Activated naive CD4-positive, alpha-beta T cell treated with anti-CD3 and anti-CD28 coated beads, Interleukin-2, amount 10 ng/mL, durations not matched to agents 7 days and 5 days (primary cell): ENCODE data around the gene CFAP100.

ENCODE experiments used
- CTCF ChIA-PET: fragments of 350-600 bp; sonication (Branson Sonifier 250); formaldehyde crosslinking; loops from one replicate; lab custom pipeline; 2021; ENCODE audit warnings: antibody characterized with exemption; lab: Charles Lee
- DNase-seq: peaks from one replicate; pipeline ENCODE4 v3.0.0-alpha.2; 2020
- H3K27ac Mint-ChIP-seq: one replicate; pipeline ENCODE4 v1.8.0; 2021; ENCODE audit warnings: mild to moderate bottlenecking, moderate library complexity, mixed read lengths
- H3K27me3 Mint-ChIP-seq: one replicate; pipeline ENCODE4 v1.8.0; 2021; ENCODE audit warnings: mild to moderate bottlenecking, mixed read lengths
- H3K36me3 Mint-ChIP-seq: one replicate; pipeline ENCODE4 v1.8.0; 2021; ENCODE audit warnings: mixed read lengths
- H3K4me1 Mint-ChIP-seq: one replicate; pipeline ENCODE4 v1.8.0; 2021; ENCODE audit warnings: mixed read lengths
- H3K4me3 Mint-ChIP-seq: one replicate; pipeline ENCODE4 v1.8.0; 2021; ENCODE audit warnings: mild to moderate bottlenecking, moderate library complexity, mixed read lengths
- H3K9me3 Mint-ChIP-seq: one replicate; pipeline ENCODE4 v1.8.0; 2021; ENCODE audit warnings: mixed read lengths

CFAP100 gene

DNA sequence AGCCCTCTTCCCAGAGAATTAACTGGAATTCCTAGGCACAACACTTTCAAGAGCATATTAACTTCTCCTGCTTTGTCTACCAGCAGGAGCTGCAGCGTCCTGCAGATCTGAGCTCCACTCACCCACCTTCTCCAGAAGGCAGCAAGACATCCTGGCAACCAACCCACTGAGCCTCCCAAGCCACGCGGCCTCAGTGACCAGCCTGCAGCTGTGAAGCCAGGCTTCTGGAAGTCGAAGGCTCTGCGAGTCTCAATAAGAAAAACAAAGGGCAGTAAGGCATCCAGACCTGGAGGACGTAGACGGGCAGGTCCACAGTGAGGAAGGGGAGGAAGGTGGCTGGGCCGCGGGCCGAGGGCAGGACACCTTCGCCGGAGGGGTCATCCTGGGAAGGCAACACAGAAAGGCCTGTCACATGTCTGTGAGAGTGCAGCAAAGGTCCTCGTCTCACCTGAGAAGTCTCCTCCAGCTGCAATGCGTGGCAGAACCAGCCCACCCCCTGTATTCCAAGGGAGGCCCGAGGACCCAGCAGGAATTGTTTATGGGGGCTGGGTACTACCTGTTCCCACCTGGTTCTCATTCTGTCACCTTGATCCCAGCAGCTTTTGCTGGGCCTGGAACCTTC is 44.7 kb downstream of the CFAP100 start:
- CTCF ChIA-PET: no interaction called here
- Mint-ChIP-seq H3K27me3 (no peaks in the 10 kb centered on the region), H3K4me1 (no peaks in the 10 kb centered on the region), H3K27ac (no peak overlapping the region), H3K36me3 (peaks cover 5% of the 10 kb centered on the region), H3K4me3 (no peak overlapping the region), H3K9me3 (no peaks in the 10 kb centered on the region)
- no peak for DNase-seq

- Mint-ChIP-seq H3K27me3 (no peaks in the 10 kb centered on the region), H3K27ac (peak overlapping the region; percentile 62), H3K4me3 (no peak overlapping the region), H3K9me3 (no peaks in the 10 kb centered on the region), H3K36me3 (peaks cover 3% of the 10 kb centered on the region), H3K4me1 (no peaks in the 10 kb centered on the region)
- DNase-seq: no peak
- CTCF ChIA-PET: no interaction called here
These were observed 45.4 kb downstream of the CFAP100 start for GRCh38 chr3:126439968-126440708.

DNA sequence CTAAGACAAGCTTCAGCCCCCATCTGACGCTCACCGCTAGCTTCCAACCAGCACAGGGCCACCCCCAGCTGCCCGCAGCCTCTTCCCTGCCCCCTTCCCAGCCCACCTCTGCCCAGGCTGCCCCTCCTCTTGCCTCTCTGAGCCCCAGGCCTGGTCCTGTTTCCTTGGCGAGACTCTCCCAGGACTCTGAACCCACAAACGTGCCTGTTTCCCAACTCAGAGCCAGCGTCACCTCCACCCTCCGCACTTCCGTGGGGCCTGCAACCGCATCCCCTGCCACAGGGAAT is 45.9 kb downstream of the CFAP100 start:
- Mint-ChIP-seq H3K36me3 (peaks cover 3% of the 10 kb centered on the region), H3K27me3 (no peaks in the 10 kb centered on the region), H3K27ac (no peak overlapping the region), H3K4me3 (no peak overlapping the region), H3K9me3 (no peaks in the 10 kb centered on the region), H3K4me1 (no peaks in the 10 kb centered on the region)
- CTCF ChIA-PET: no interaction called here
- no peak for DNase-seq

DNA sequence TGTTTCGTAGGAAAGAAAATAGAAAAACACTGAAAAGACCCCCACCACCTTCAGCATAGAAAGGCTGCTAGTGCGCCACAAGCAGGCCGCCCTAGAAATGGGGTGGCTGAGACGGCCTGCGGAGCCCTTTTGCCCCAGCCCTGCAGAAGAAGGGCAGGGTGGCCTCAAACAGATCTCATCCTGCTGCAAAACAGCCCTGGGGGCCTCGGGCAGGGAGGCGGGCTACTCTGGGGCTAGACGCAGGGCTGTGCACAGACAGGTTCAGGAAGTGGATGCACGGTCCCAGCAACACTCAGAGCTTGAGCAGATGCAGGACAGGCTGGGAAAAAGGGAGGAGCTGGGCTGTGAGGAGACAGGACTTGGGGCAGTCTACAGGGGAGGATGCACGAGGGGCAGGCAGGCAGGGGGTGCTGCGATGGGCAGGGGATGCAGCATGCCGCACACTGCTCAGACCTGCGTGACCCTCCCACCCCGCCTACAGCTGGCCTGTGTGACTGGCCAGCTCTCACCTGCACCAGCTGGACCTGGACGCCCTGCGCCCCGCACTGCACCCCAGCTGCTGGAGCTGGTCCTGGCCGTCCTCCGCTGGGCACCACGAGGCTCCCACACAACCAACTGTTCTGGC is 46.7 kb downstream of the CFAP100 start:
- Mint-ChIP-seq H3K9me3 (no peaks in the 10 kb centered on the region), H3K4me3 (no peak overlapping the region), H3K36me3 (peaks cover 2% of the 10 kb centered on the region), H3K27me3 (no peaks in the 10 kb centered on the region), H3K4me1 (no peaks in the 10 kb centered on the region), H3K27ac (no peak overlapping the region)
- CTCF ChIA-PET: no interaction called here
- no peak for DNase-seq

DNA sequence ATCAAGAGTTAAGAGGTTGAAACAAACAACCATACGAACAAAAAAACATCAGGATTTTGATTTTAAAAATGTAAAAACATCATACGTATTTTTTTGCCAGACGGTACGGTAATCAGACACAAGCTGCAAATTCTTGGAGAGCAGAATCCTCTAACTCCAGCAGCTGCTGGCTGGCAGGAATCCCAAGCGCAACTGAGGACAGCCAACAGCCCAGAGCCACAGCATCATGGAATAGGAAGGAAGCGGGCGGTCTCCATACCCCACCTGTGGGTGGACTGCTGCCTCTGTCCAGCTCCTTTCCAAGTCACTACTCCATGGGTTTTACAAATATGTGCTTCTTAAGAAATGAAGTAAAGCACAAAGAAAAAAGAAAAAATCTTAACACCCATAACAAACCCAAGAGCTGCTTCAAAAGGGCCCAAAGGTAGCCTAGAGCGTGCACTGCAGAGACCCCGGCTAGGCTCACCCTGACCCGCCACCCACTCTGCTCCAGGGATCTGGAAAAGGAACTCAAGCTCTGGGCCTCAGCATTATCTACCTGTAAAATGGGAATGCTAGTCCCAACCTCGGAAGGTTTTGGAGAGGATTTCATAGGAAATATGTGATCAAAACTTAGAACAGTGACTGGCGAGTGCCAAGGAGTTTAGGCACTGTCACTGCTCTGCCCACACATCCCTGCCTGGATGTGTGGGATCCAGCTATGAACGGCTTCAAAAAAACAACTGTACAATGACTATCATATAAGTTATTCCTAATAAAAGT is 47.6 kb downstream of the CFAP100 start:
- no peaks in the 10 kb centered on the region for H3K4me1 Mint-ChIP-seq
- CTCF ChIA-PET: no interaction called here
- no peaks in the 10 kb centered on the region for H3K9me3 Mint-ChIP-seq
- H3K36me3 Mint-ChIP-seq: peaks cover 2% of the 10 kb centered on the region
- no peak overlapping the region for H3K27ac Mint-ChIP-seq
- H3K27me3 Mint-ChIP-seq: no peaks in the 10 kb centered on the region
- DNase-seq: no peak
- no peak overlapping the region for H3K4me3 Mint-ChIP-seq

- H3K27ac Mint-ChIP-seq: no peak overlapping the region
- no peak for DNase-seq
- H3K9me3 Mint-ChIP-seq: no peaks in the 10 kb centered on the region
- no peaks in the 10 kb centered on the region for H3K4me1 Mint-ChIP-seq
- H3K36me3 Mint-ChIP-seq: no peaks in the 10 kb centered on the region
- CTCF ChIA-PET: no interaction called here
- H3K27me3 Mint-ChIP-seq: no peaks in the 10 kb centered on the region
- no peak overlapping the region for H3K4me3 Mint-ChIP-seq
These were observed 48.1 kb downstream of the CFAP100 start for GRCh38 chr3:126442856-126443242.

DNA sequence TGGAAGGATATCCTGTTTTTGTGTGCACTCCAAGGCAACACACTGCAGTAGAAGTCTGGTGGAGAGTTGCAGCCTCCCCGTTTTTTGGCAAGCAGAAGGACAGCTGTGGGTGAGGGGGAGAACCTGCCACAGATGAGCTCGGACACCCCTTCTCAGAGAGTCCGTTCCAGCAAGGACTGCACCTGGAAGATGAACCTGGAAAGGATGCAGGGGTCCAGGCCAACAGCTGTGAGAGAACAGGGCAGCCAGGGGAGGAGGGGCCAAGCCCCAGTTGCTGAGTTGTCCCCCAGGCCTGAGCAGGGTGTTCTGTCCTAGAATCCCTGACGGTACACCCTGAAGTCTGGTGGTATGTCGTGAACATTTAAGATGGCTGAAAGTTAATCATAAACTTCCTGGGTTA is 50.8 kb downstream of the CFAP100 start:
- no peaks in the 10 kb centered on the region for H3K27me3 Mint-ChIP-seq
- no peak overlapping the region for H3K4me3 Mint-ChIP-seq
- no peak overlapping the region for H3K27ac Mint-ChIP-seq
- CTCF ChIA-PET: no interaction called here
- no peaks in the 10 kb centered on the region for H3K9me3 Mint-ChIP-seq
- peaks cover 2% of the 10 kb centered on the region for H3K36me3 Mint-ChIP-seq
- no peaks in the 10 kb centered on the region for H3K4me1 Mint-ChIP-seq
- DNase-seq: no peak

- Mint-ChIP-seq H3K4me1 (no peaks in the 10 kb centered on the region), H3K27ac (no peak overlapping the region), H3K4me3 (no peak overlapping the region), H3K36me3 (peaks cover 2% of the 10 kb centered on the region), H3K27me3 (no peaks in the 10 kb centered on the region), H3K9me3 (no peaks in the 10 kb centered on the region)
- CTCF ChIA-PET: no interaction called here
- no peak for DNase-seq
These were observed 51.6 kb downstream of the CFAP100 start for GRCh38 chr3:126446301-126446700.

DNA sequence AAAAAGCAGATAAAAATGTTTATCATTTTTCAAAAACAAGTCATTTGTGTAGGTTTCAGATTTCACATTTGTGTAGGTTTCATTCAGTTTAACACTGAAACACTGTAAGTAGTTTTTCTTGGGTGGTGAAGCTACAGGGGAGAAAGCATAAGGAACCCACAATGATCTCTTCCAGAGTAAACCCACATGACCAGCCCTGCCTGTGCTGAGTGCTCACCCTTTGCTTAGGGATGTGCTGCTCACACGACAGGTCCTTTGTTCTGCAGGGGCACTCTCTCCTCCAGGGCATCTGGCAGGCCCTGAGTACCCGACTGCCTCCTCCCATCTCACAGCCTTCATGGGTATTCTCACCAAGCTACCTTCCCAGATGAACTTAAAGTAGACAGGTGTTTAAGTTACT is 52.1 kb downstream of the CFAP100 start:
- H3K36me3 Mint-ChIP-seq: peaks cover 7% of the 10 kb centered on the region
- no peaks in the 10 kb centered on the region for H3K9me3 Mint-ChIP-seq
- DNase-seq: no peak
- no peaks in the 10 kb centered on the region for H3K27me3 Mint-ChIP-seq
- H3K4me3 Mint-ChIP-seq: no peak overlapping the region
- H3K27ac Mint-ChIP-seq: no peak overlapping the region
- CTCF ChIA-PET: no interaction called here
- H3K4me1 Mint-ChIP-seq: no peaks in the 10 kb centered on the region

GRCh38 chr3:126447456-126448106 is 52.9 kb downstream of the CFAP100 start:
- Mint-ChIP-seq H3K4me3 (no peak overlapping the region), H3K36me3 (peaks cover 10% of the 10 kb centered on the region), H3K9me3 (no peaks in the 10 kb centered on the region), H3K27ac (no peak overlapping the region), H3K4me1 (no peaks in the 10 kb centered on the region), H3K27me3 (no peaks in the 10 kb centered on the region)
- DNase-seq: no peak
- CTCF ChIA-PET: no interaction called here

DNA sequence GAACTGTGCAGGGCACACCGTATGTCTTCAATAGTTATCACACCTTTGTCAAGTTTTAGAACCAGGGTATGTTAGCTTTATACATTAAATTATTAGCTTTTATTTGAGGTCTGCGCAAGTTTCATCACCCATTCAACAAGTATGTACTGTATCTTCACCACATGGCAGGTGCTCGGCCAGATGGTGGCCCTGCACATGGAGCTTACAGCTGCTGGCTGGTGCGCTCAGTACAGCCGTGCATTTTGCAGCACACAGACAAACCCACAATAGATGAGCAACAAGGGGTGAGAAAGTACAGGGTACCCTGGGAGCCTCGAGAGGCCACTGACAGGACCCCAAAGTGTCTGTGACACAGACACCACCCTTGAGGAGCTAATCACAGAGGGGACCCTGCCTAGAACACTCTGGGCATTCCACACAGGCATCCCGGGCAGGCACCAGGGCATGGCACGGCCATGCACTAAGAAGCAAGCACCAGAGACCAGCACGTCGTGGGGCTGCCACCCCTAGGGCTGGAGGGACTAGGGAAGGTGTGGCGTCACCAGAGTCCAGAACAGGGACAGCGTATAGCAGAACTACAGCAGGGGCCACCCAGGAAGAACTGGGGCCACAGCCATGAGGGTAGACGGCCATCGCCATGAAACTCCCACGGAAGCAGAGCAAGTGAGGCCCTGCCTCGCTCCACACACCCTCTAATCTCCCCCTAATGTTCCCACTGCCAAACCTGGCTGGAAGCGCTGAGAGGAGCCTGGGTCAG is 53.6 kb downstream of the CFAP100 start:
- CTCF ChIA-PET: no interaction called here

GRCh38 chr3:126448893-126449180 is 54.1 kb downstream of the CFAP100 start:
- Mint-ChIP-seq H3K27me3 (no peaks in the 10 kb centered on the region), H3K36me3 (peaks cover 10% of the 10 kb centered on the region), H3K9me3 (no peaks in the 10 kb centered on the region), H3K27ac (no peak overlapping the region), H3K4me1 (no peaks in the 10 kb centered on the region), H3K4me3 (no peak overlapping the region)
- CTCF ChIA-PET: no interaction called here
- no peak for DNase-seq

More for the DNA sequence above, 53.6 kb downstream of the CFAP100 start:
- Mint-ChIP-seq H3K27ac (no peak overlapping the region), H3K27me3 (no peaks in the 10 kb centered on the region), H3K4me3 (no peak overlapping the region), H3K4me1 (no peaks in the 10 kb centered on the region), H3K36me3 (peaks cover 10% of the 10 kb centered on the region), H3K9me3 (no peaks in the 10 kb centered on the region)
- DNase-seq: no peak

GRCh38 chr3:126449621-126450051 is 54.9 kb downstream of the CFAP100 start:
- no peaks in the 10 kb centered on the region for H3K9me3 Mint-ChIP-seq
- CTCF ChIA-PET: no interaction called here
- H3K27me3 Mint-ChIP-seq: no peaks in the 10 kb centered on the region
- no peaks in the 10 kb centered on the region for H3K4me1 Mint-ChIP-seq
- no peak overlapping the region for H3K27ac Mint-ChIP-seq
- no peak overlapping the region for H3K4me3 Mint-ChIP-seq
- peaks cover 14% of the 10 kb centered on the region for H3K36me3 Mint-ChIP-seq
- DNase-seq: no peak

GRCh38 chr3:126450219-126450618 is 55.5 kb downstream of the CFAP100 start:
- CTCF ChIA-PET: no interaction called here
- peaks cover 14% of the 10 kb centered on the region for H3K36me3 Mint-ChIP-seq
- no peak overlapping the region for H3K27ac Mint-ChIP-seq
- no peak overlapping the region for H3K4me3 Mint-ChIP-seq
- no peaks in the 10 kb centered on the region for H3K4me1 Mint-ChIP-seq
- no peaks in the 10 kb centered on the region for H3K27me3 Mint-ChIP-seq
- DNase-seq: no peak
- no peaks in the 10 kb centered on the region for H3K9me3 Mint-ChIP-seq
